ENCODE measurements around the gene RPGRIP1L. TPM values are rescaled to one million over a fixed set of nuclear protein-coding genes. Genes with fewer than 3 reads are reported as not detected.

Gene RPGRIP1L
- total and polyA plus RNA-seq, 2 of the 8 experiments (the other 6 are each of a cell fraction or from before 2014, with no cell fraction given) = 4.0 to 13.7 TPM

- no peaks in the 10 kb centered on the region for H3K4me1 ChIP-seq (replicated peaks in 1 of 4; ENCODE audit: control insufficient read depth in 3 of 4, insufficient read depth in 4 of 4, low read length in 3 of 4)
- no peak overlapping the region for H2BK20ac ChIP-seq (ENCODE audit: low read length)
- no peak overlapping the region for H3K4me2 ChIP-seq (ENCODE audit: insufficient read depth in 1 of 2, low read depth in 2 of 2, low read length in 2 of 2)
- H3K23me2 ChIP-seq (ENCODE audit: low read depth, low read length) = no peaks in the 10 kb centered on the region; the same call in 1 of the 2 replicates
- FAIRE-seq = no peak
- H3K27ac ChIP-seq (ENCODE audit: low read depth, low read length) = no peak overlapping the region
- H2BK5ac ChIP-seq (ENCODE audit: low read depth, low read length) = no peak overlapping the region
- no peak overlapping the region for H3K4ac ChIP-seq (replicated peaks; ENCODE audit: insufficient read length, low read depth, low read length)
- no peaks in the 10 kb centered on the region for H3K79me2 ChIP-seq (ENCODE audit: control insufficient read depth in 1 of 2, insufficient read depth in 2 of 2, low read length in 2 of 2)
- H2BK15ac ChIP-seq (ENCODE audit: low read length) = no peak overlapping the region
- H3K9me3 ChIP-seq (ENCODE audit: insufficient read depth in 2 of 2, low read depth in 1 of 2, low read length in 1 of 2) = peaks cover 0 to 9% of the 10 kb centered on the region in 2 experiments; a peak in 1 of 4 replicates
- no peak for TF ChIP-seq MAFK (IDR thresholded peaks at IDR 0.05; ENCODE audit: low read depth, low read length)
- H3K14ac ChIP-seq (ENCODE audit: insufficient read length) = no peak overlapping the region
- H3K23ac ChIP-seq (ENCODE audit: insufficient read length) = no peak overlapping the region
- no peak overlapping the region for H2BK120ac ChIP-seq (replicated peaks; ENCODE audit: low read depth, low read length)
- no peak overlapping the region for H2AK5ac ChIP-seq (ENCODE audit: low read depth, low read length)
- no peak overlapping the region for H3K18ac ChIP-seq (ENCODE audit: extremely low read depth, low read length)
- 88% methylated on average over 2 of the region's 2 CpGs; no CpG with 5 or more reads in 1 of the 2 experiments for WGBS, 2 experiments (ENCODE audit: extremely low coverage in 1 of 2, insufficient coverage in 1 of 2, insufficient read length in 1 of 2, insufficient replicate concordance in 2 of 2, low coverage in 1 of 2, low lambda C conversion rate in 2 of 2, missing lambda C conversion rate in 1 of 2)
- H2AFZ ChIP-seq (ENCODE audit: low read length) = no peak overlapping the region
- no peak overlapping the region for H3K56ac ChIP-seq (replicated peaks; ENCODE audit: insufficient read length, low read depth, low read length)
- H4K5ac ChIP-seq (ENCODE audit: insufficient read length, low read depth, low read length) = no peak overlapping the region
- no peaks in the 10 kb centered on the region for H3K27me3 ChIP-seq (replicated peaks in 1 of 4; ENCODE audit: control insufficient read depth in 3 of 4, extremely low read depth in 1 of 4, insufficient read depth in 3 of 4, low read length in 3 of 4)
- no peak overlapping the region for H2BK12ac ChIP-seq (ENCODE audit: low read depth, low read length)
- H3K36me3 ChIP-seq (ENCODE audit: control insufficient read depth in 2 of 4, insufficient read depth in 4 of 4, low read length in 3 of 4) = no peaks in the 10 kb centered on the region
- H3K79me1 ChIP-seq (ENCODE audit: low read depth, low read length) = no peaks in the 10 kb centered on the region
- no peak overlapping the region for H4K91ac ChIP-seq (replicated peaks; ENCODE audit: insufficient read length, low read length)
- ChIA-PET CTCF (ENCODE audit: partially characterized antibody) (no interaction called here), POLR2A (ENCODE audit: partially characterized antibody) (interaction anchor here (0.6 kb wide), 1 partner anchor 189 kb away, joined by 3 read pairs; no protein-coding TSS in a partner anchor)
- no peaks in the 10 kb centered on the region for H4K20me1 ChIP-seq (replicated peaks in 1 of 2; ENCODE audit: control insufficient read depth in 1 of 2, insufficient read depth in 2 of 2, low read length in 2 of 2)
- no peak overlapping the region for H3K4me3 ChIP-seq (ENCODE audit: extremely low read depth in 1 of 4, insufficient read depth in 2 of 4, low read depth in 3 of 4, low read length in 4 of 4)
- H3K9ac ChIP-seq (replicated peaks in 1 of 4; ENCODE audit: extremely low read depth in 1 of 4, low read depth in 3 of 4, low read length in 3 of 4) = no peak overlapping the region
- H4K8ac ChIP-seq (ENCODE audit: extremely low read depth, insufficient read depth, low read length) = no peak overlapping the region
- no peak for DNase-seq (ENCODE audit: low read depth in 1 of 2, low spot score in 2 of 2)
These were observed 76.8 kb downstream of the RPGRIP1L start for GRCh38 chr16:53626811-53627210.

Data from H1 (cell line).